Transverse colon (tissue), 4 donors: ENCODE measurements around the gene SREK1IP1. TPM values are rescaled to one million over a fixed set of nuclear protein-coding genes. Genes with fewer than 3 reads are reported as not detected.

Source experiments
- DNase-seq: peaks from one replicate; pipeline ENCODE4 v3.0.0-alpha.2; 2019
- H3K27ac ChIP-seq, 4 donors: fragments of 200-600 bp; sonication (generic); 2 replicates each; pipeline ENCODE4 v1.5.1; 2016 to 2018; ENCODE audit warnings: inconsistent platforms in 4 of 4
- H3K27me3 ChIP-seq: fragments of 200-600 bp; sonication (generic); 2 replicates; pipeline ENCODE4 v1.5.1; 2017; ENCODE audit warnings: inconsistent platforms
- H3K36me3 ChIP-seq, 4 donors: fragments of 200-600 bp; sonication (generic); 2 replicates each; pipeline ENCODE4 v1.5.1; 2017 to 2019; ENCODE audit warnings: inconsistent platforms in 4 of 4
- H3K4me1 ChIP-seq, 4 donors: fragments of 200-600 bp; sonication (generic); 2 replicates each; pipeline ENCODE4 v1.5.1; 2017 to 2020; ENCODE audit warnings: inconsistent platforms in 4 of 4
- H3K4me3 ChIP-seq, 4 donors: fragments of 200-600 bp; sonication (generic); 1 replicate in 1 of 4; 2 replicates in 3 of 4; pipeline versions ENCODE4 v1.5.1 to v1.6.1; 2017 to 2019; ENCODE audit warnings: inconsistent platforms in 4 of 4
- H3K9me3 ChIP-seq, 2 donors: fragments of 200-600 bp; sonication (generic); 2 replicates each; pipeline ENCODE4 v1.5.1; 2017 to 2019; ENCODE audit warnings: inconsistent platforms in 2 of 2
- EP300 ChIP-seq: sonication (generic); formaldehyde crosslinking; IDR thresholded peaks from one replicate; pipeline ENCODE4 v1.6.1; 2017; ENCODE audit warnings: antibody characterized with exemption, low read depth
- POLR2A ChIP-seq: fragments of 450-650 bp; IDR thresholded peaks from one replicate; pipeline ENCODE4 v1.6.1; 2016; ENCODE audit warnings: antibody characterized with exemption, mild to moderate bottlenecking, moderate library complexity
- POLR2AphosphoS5 ChIP-seq, 3 donors: sonication (generic); formaldehyde crosslinking; IDR thresholded peaks; one replicate each; pipeline ENCODE4 v1.6.1; 2016; ENCODE audit warnings: antibody characterized with exemption in 3 of 3
- WGBS, 2 donors: methylation state at CpG; one replicate each; pipeline ENCODE4 v1.1.5; 2018; ENCODE audit warnings: low coverage in 1 of 2; 5-methylcytosine and 5-hydroxymethylcytosine counted together
- in situ Hi-C, 4 donors: fragments of 200-750 bp; cut with MboI; loops; one replicate each; pipeline versions ENCODE4 v1.15.0 to v1.15.1; 2017; ENCODE audit warnings: low sequenced_read_pairs in 3 of 4, low pct_ligation_motif_present in 1 of 4, low pct_unique_long_range_greater_than_20kb in 1 of 4
- intact Hi-C: fragments of 100-400 bp; cut with DNase I; formaldehyde crosslinking; loops from one replicate; pipeline ENCODE4 v1.15.1; 2023; ENCODE audit warnings: low total_unique reads
- total RNA-seq, 4 donors: library from RNA; depleted of rRNA; stranded (reverse); fragments of >200 nt; gene quantifications; one replicate each; pipeline ENCODE4 v1.1.0, GENCODE V29; 2016
- TF ChIP-seq, protein P1 (sequence below), 5 experiments: fragments of 200-600 bp in 3 of 5; fragments of 450-650 bp in 2 of 5; sonication (generic) in 3 of 5; IDR thresholded peaks; 1 replicate in 2 of 5; 2 replicates in 3 of 5; pipeline ENCODE4 v1.5.1; 2016 to 2017; ENCODE audit warnings: antibody characterized with exemption in 5 of 5, inconsistent platforms in 3 of 5, mild to moderate bottlenecking in 2 of 5, moderate library complexity in 1 of 5

The SREK1IP1 gene
- total RNA-seq, result 10 to 100 TPM in 1 of 4 donors, 1 to 10 TPM in 3; 4.0 to 14.1 (median 7.0) TPM

DNA sequence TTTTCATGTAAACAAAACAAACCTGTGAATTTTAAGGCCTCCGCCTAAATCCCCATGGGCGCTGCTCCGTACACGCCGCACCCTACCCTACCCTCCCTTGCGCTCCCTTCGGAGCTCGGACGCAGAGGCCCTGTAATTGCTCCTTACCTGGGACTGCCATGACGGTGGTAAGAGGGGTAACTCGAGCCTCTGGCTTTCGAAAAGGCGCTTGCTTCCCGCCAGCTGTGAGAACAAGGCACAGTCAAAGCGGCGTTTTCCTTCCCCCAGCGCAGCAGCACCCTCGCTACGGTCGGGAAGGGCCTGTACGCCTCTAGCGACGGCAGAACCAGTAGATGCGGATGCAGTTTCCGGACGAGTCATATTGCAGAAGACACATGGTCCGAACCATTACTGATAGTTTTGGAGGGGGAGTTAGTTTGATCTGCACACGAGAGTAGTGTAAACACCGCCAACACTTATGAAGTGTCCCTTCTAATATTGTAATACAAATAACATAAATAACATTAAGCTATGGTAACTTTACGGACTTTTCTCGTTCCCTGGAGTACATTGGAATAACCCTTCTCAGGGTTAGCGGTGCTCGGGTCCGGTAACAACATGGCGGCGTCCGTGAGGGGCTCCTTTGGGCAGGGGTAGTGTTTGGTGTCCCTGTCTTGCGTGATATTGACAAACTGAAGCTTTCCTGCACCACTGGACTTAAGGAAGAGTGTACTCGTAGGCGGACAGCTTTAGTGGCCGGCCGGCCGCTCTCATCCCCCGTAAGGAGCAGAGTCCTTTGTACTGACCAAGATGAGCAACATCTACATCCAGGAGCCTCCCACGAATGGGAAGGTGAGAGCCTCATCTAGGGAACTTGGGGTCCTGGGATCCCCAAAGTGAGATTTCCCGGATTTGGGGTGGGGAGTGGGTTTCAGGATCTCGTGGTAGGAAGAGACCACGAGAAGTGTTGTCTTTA lies at the start of gene SREK1IP1, which contains the start of gene CWC27:
Gene SREK1IP1 (minus strand): TSS at position 334 of the 955 bp plus-strand sequence. CDS start 174 bp downstream, at position 160.
Gene CWC27 (plus strand): TSS at position 573 of the 955 bp plus-strand sequence. CDS start 217 bp downstream, at position 790.
- in situ Hi-C loops (no loop called here), intact Hi-C loops (no loop called here)
- Histone ChIP-seq H3K27ac (peak within 1 kb of the TSS; percentile 80 to 91 (median 90)), H3K4me3 (peak within 1 kb of the TSS; percentile 64 to 97 (median 72)), H3K36me3 (no peaks in the 10 kb centered on the region), H3K27me3 (no peaks in the 10 kb centered on the region), H3K4me1 (peaks cover 22 to 50% (median 32%) of the 10 kb centered on the region in 4 donors), H3K9me3 (no peaks in the 10 kb centered on the region)
- 0% methylated on average over 4 to 48 of the region's 48 CpGs for WGBS, 2 donors
- DNase-seq, result peak; percentile 86
- TF ChIP-seq, protein P1, sequence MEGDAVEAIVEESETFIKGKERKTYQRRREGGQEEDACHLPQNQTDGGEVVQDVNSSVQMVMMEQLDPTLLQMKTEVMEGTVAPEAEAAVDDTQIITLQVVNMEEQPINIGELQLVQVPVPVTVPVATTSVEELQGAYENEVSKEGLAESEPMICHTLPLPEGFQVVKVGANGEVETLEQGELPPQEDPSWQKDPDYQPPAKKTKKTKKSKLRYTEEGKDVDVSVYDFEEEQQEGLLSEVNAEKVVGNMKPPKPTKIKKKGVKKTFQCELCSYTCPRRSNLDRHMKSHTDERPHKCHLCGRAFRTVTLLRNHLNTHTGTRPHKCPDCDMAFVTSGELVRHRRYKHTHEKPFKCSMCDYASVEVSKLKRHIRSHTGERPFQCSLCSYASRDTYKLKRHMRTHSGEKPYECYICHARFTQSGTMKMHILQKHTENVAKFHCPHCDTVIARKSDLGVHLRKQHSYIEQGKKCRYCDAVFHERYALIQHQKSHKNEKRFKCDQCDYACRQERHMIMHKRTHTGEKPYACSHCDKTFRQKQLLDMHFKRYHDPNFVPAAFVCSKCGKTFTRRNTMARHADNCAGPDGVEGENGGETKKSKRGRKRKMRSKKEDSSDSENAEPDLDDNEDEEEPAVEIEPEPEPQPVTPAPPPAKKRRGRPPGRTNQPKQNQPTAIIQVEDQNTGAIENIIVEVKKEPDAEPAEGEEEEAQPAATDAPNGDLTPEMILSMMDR (IDR thresholded peaks at IDR 0.05), result peak in 3 of 5 experiments; percentile 4 to 19 (median 9)
- TF ChIP-seq EP300 (no peak), POLR2A (peak; percentile 89), POLR2AphosphoS5 (IDR thresholded peaks at IDR 0.05) (peak; percentile 85 to 96 (median 92))

DNA sequence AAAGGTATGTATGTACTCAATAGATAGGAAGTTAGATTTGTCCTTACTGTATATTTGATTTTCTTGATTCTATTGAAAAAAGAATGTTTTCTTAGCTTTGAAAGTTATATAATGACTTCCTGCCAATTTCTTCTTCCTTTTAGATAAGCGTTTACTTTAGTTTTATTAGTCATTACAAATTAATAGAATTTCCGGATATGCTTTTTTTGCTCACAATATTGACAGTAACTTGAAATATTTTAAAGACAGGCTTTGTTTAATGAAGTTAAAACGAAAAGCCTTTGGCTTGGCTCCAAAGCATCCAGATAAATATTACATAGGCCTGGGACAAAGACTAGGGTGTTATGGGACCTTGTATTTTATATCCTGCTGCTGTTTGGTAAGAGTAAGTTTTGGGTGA lies 49.8 kb upstream of the SREK1IP1 start:
- TF ChIP-seq, protein P1 (IDR thresholded peaks at IDR 0.05), result no peak
- no peak for TF ChIP-seq EP300
- intact Hi-C loops, result no loop called here
- no peak overlapping the region for H3K27ac ChIP-seq
- peaks cover 0 to 10% (median 0%) of the 10 kb centered on the region in 4 donors for H3K4me1 ChIP-seq
- 62 to 73% methylated on average over 3 of the region's 3 CpGs for WGBS, 2 donors
- in situ Hi-C loops, result loop anchor here (5.0 to 25.0 kb wide), 3 partner anchors 219 to 669 kb away; partner anchors contain the start of gene ADAMTS6 (in 3 of the 4)
- H3K9me3 ChIP-seq, result no peaks in the 10 kb centered on the region
- DNase-seq, result no peak
- H3K27me3 ChIP-seq, result no peaks in the 10 kb centered on the region
- no peak overlapping the region for H3K4me3 ChIP-seq
- H3K36me3 ChIP-seq, result no peaks in the 10 kb centered on the region

DNA sequence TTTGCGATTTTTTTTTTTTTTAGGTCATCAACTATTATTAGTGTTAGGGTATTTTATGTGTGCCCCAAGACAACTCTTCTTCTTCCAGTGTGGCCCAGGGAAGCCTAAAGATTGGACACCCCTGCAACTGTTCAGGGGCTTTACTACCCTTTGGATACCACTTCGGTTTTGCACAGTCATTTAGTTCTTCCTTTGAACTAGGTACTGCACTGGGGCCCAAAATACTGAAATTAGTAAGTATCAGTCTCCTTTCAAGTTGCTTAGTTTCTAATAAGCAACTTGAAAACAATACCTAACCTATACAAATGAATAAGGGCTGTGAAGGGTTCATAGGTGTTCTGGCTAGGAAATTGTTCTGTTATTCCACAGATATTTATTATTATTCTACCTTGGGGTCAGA lies 45.6 kb upstream of the SREK1IP1 start:
- no peaks in the 10 kb centered on the region for H3K9me3 ChIP-seq
- peaks cover 0 to 5% (median 0%) of the 10 kb centered on the region in 4 donors for H3K4me1 ChIP-seq
- H3K4me3 ChIP-seq, result no peak overlapping the region
- no peaks in the 10 kb centered on the region for H3K36me3 ChIP-seq
- in situ Hi-C loops (loop anchor here in 3 of 4 donors (25.0 kb wide), 2 partner anchors 223 to 673 kb away; partner anchors contain the start of gene ADAMTS6 (in 2 of the 3)), intact Hi-C loops (loop anchor here (5.0 kb wide), 1 partner anchor 673 kb away; no protein-coding TSS in a partner anchor)
- H3K27ac ChIP-seq, result no peak overlapping the region
- DNase-seq, result no peak
- no peaks in the 10 kb centered on the region for H3K27me3 ChIP-seq
- 80 to 82% methylated on average over 2 of the region's 2 CpGs for WGBS, 2 donors
- TF ChIP-seq, protein P1 (IDR thresholded peaks at IDR 0.05), result no peak
- TF ChIP-seq EP300, result no peak
- TF ChIP-seq POLR2AphosphoS5 (IDR thresholded peaks at IDR 0.05), result no peak
- no peak for TF ChIP-seq POLR2A

DNA sequence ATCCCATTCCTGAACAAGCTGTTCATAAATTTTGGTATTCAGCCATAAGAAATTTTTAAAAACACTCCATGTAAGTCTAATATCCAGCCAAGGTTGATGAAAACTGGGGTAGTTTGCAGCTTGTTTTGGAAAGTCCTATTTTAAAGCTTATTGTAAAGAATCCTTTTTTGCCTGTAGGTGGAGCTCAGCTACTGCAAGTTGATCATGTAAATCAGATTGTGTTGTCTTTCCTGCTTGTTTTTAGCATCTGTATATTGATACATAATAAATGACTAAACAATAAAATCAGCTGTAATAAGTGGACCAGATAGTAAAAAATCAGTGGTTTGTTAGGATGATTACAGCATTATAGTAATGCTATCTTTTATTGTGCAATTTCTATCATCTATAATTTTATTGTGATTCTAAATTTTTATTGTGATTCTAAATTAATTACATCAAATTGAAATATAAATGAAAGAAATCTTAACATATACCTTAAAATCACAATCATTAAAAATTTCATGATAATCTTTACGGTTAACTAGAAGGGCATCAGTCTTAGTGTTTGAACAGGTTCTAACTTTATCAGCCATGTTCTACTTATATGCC lies 42.7 kb upstream of the SREK1IP1 start:
- no peak overlapping the region for H3K27ac ChIP-seq
- intact Hi-C loops, result loop anchor here (5.0 kb wide), 1 partner anchor 676 kb away; no protein-coding TSS in a partner anchor
- H3K4me1 ChIP-seq, result no peaks in the 10 kb centered on the region
- in situ Hi-C loops, result loop anchor here in 3 of 4 donors (25.0 kb wide), 2 partner anchors 226 to 676 kb away; partner anchors contain the start of gene ADAMTS6 (in 2 of the 3)
- 93 to 94% methylated on average over 1 of the region's 1 CpG for WGBS, 2 donors
- DNase-seq, result no peak
- H3K36me3 ChIP-seq, result no peaks in the 10 kb centered on the region
- TF ChIP-seq EP300 (no peak), POLR2A (no peak), POLR2AphosphoS5 (IDR thresholded peaks at IDR 0.05) (no peak)
- TF ChIP-seq, protein P1 (IDR thresholded peaks at IDR 0.05), result peak; percentile 51 to 66 (median 62)
- H3K4me3 ChIP-seq, result no peak overlapping the region
- H3K27me3 ChIP-seq, result no peaks in the 10 kb centered on the region
- H3K9me3 ChIP-seq, result no peaks in the 10 kb centered on the region
